Measurements from ENCODE around the gene FNIP1.

- TF ChIP-seq CTCF (IDR thresholded peaks at IDR 0.05; ENCODE audit: poor library complexity) (no peak), EZH2 (IDR thresholded peaks at IDR 0.05; ENCODE audit: borderline replicate concordance) (no peak), EZH2phosphoT487 (IDR thresholded peaks at IDR 0.05; ENCODE audit: low read depth, severe bottlenecking, unreplicated experiment) (no peak)
These were observed 5.0 kb downstream of the FNIP1 start for GRCh38 chr5:131791866-131792265.

All from hepatocyte (in vitro differentiated cells).